NCI-H2107 treated with DMSO at 0.1 percent for 48 hours (cell line): ENCODE measurements around the gene PMP22.
"Not testable (repeated sequence)": the region's sequence is repeated elsewhere in the genome, so short reads cannot be mapped to it uniquely, and the experiment has no call there.

ENCODE experiments used
- DNase-seq: peaks from one replicate; lab custom pipeline; 2025; ENCODE audit not compliant: unreplicated experiment; lab: John Stamatoyannopoulos, UW

Gene PMP22

DNA sequence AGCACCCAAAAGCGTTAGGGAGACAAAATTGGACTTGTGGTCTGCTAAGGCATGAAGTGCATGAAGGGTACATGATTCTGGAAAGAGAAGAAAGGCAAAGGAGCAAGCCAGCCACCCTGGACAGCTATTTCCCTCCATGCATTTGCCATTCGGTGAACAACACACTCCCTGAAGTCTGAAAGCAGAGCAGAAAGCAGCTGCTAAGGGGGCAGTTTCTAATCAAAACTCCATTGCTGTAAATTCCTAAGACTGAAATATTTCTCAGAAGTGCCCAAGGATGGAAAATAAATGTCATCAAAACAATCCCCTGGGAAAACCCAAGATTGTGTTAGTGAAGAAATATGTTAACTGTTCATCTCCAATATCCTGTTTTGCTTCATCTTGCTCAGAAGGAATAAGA lies 44.3 kb downstream of the PMP22 start:
- DNase-seq: no peak

DNA sequence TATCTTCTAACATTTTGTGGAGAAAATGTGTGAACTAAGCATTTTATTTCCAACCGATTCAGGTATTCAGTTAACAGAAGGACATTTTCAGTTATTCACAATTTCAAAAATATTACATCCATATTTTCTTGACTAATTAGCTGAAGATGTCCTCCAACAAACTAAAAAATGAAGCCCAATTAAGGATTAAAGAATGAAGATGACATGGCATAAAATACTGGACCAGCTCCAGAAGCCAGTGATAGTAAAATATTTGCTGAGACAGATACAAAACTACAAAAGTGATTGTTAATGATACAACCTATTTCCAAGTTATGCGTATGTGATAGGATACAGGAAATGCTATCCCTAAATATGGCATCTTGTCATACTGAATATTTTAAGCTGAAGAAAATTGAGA lies 48.6 kb downstream of the PMP22 start:
- no peak for DNase-seq

DNA sequence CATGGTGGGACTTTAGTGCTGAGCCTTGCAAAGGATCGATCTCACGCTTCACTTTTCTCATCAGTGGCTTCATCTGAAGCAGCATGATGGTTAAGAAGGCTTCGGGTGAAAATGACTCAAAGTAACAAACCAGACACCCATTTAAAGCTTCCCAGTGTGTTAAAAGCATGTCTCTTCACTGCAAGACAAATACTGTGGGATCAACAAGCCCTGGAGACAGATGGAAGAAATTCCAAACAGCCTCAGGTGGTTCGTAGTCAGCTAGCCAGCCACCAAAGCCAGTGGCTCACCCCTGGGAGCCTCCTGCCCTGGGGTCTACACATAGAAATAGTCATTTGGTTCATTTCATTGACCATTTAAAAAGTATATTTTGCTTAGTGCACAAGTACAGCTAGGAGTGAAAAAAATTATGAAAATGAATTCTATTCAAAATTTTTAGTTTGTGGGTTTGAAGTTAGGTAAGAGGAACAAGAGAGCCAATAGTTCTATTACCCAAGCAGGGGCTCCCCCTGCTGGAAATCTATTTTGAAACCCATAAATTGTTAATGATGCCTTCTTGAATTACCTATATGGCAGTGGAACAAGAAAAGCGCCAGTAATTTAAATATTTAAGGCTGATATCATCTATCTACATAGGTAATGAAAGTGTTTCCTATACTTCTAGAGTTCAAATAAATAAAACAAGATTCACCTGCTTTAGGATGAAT lies 51.6 kb downstream of the PMP22 start:
- DNase-seq: no peak

DNA sequence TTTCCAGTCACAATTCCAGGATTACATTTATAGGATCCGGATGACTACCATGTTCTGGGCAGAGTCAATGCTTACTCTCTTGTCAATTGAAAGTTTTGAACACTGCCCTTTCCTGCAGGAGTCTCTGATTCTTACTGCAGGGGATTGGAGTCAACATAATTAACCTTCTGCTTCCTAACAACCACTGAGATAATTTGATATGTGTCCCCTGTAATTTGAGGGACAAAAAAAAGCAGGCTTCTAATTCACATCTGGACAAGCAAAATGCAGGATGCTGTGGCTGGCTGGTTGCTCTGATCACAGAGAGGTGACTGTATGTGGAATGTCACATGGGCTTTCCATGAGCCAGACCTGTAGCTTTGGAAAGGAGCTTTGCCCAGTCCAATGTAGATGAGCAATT lies 54.9 kb downstream of the PMP22 start:
- no peak for DNase-seq

DNA sequence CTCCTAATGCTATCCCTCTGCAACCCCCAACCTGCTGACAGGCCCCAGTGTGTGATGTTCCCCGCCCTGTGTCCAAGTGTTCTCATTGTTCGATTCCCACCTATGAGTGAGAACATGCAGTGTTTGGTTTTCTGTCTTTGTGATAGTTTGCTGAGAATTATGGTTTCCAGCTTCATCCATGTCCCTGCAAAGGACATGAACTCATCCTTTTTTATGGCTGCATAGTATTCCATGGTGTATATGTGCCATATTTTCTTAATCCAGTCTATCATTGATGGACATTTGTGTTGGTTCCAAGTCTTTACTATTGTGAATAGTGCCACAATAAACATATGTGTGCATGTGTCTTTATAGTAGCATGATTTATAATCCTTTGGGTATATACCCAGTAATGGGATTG lies 62.1 kb downstream of the PMP22 start:
- DNase-seq: not testable (repeated sequence)

DNA sequence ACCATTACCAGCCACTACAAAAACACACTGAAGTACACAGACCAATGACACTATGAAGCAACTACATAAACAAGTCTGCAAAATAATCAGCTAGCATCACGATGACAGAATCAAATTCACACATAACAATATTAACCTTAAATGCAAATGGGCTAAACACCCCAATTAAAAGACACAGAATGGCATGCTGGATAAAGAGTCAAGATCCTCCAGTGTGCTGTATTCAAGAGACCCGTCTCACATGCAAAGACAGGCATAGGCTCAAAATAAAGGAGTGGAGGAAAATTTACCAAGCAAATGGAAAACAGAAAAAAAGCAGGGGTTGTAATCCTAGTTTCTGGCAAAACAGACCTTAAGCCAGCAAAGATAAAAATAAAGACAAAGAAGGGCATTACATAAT lies 64.6 kb downstream of the PMP22 start:
- not testable (repeated sequence) for DNase-seq

DNA sequence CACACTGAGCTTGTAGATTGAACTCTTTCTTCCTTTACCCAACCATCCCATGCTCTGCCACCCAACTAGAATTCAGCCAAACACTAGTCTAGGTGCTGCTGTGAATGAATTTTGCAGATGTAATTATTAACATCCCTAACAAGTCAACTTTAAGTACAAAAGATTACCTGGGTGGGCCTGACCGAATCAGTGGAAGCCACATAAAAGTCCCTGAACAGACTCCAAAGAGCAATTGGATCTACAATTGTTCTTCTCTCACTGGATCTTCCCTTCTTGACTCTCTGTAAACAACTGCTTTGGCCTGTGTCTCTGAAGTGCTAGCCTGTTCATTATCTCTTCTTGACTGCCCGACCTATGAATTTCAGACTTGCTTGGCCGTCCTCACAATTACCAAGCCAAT lies 67.9 kb downstream of the PMP22 start:
- no peak for DNase-seq

DNA sequence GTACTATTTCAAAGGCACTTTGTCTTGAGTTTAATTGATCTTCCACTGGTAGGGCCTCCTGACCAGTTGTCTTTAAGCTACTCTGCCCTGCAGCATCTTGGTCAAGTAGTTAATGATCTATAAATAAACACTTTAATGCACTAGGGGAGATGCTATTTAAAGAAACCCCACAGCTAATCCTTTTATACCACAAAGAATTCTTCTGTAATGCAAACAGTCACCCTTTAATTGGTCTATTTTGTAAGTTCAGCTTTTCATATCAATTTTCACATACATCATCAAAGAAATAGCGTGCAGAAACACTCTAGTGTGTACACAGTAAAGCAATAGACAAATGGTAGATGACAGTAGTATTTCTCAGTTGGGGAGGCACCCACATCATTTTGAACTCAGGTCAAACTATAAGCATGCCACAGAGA lies 70.3 kb downstream of the PMP22 start:
- DNase-seq: no peak

DNA sequence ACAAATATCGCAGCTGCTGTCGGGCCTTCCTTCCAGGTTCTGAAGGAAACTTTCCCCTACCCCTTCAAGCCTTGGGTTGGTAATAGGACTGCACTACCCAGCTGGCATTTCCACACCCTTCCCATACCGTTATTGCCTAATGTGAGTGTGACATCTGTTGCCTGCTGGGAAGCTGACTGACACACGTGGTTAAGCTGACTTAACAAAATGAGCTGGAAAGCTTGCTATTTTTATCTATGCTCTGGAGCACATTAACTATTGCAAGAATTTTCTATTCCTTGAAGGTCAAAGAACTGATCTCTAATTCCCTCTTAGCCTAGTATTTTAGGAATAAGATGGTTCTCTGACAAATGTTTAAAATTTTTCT lies 79.5 kb downstream of the PMP22 start:
- no peak for DNase-seq

DNA sequence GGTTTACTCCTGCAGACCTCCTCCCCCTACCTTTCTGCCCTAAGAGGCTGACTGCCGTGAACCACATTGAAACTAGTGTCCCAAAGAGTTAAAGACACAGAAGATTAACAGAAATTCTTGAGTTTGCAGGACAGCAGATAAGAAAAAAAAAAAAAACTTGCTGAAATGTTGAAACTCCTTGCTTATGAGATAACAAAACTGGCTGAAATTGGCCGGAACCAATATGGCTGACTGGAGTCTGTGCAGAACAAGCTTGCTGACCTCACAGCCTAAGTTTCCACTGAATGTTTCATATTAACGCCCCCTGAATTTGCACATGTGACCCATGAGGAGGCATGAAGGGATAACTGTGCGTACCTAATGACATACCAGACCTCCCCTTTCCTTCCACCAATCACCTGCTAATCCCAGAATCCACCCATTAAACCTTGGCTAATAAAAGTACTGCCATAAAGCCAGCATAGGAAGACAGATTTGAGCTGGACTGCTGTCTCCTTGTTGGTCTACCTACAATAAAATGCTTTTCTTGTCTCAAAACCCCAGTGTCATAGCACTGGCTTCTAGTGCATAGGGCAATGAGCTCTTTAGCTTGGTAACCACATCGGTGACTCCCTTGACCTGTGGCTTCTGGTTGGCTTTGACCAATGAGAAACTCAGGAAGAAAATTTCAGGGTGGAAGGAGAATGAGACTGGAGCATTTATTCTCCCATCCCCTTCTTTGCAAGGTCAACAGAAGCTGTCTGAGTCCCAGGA lies 80.1 kb downstream of the PMP22 start:
- DNase-seq: no peak

DNA sequence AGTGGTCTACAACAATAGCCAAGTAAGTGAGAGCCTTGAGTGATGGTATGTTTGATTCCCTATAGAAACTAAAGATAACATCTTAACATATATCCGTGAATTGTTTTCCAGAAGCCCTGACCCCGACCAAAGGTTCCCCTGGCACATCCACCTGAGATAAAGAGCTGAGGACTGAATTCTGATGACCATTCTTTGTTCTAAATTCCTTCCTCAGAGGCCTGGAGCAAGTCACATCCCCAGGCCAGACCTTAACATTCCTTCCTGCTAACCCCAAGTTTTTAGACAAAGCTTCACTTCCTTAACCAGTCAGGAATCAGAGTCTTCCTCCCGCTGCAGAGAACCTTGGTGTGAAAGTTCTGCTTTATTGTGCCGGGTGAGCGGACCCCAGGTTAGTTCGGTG lies 83.3 kb downstream of the PMP22 start:
- no peak for DNase-seq

DNA sequence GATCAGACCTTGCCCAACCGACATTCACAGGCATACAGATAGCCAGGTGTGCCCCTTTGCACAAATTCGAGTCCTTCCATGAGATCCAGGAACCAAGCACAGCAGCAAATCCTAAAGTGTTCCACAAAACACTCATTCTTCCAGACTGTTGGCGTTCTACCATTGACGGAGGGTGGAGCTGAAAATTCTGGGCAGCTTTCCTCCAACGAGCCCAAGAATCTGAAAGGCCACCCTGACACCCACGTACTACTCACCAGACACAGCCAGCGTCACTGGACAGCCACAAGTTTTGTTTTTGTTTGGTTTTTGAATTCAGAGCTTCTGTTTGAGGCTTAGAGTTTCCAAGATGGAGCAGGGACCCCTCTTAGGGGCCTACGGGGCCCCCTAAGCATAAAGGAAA lies 83.8 kb downstream of the PMP22 start:
- no peak for DNase-seq

DNA sequence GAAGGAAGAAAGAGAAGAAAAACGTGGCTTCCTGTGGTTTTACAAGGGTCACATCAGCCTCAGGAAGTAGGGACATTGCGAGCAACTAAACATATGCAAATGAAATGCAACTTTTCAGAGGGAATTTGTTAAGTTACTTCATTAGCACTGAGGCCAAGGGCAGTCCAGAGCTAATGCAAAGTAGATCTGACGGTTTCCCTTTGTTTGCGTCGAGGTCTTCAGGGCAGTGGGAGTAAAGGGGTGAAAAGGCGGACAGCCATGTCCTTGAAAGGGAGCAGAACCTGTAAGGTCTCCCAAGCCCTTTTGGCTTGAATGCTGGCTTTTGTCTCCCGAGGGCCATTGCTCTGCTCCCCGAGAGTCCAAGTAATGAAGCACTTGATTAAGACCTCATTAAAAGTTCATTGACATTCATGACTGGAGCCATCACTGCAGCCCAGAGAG lies 85.0 kb downstream of the PMP22 start:
- no peak for DNase-seq
